MCF 10A (cell line): ENCODE results near the gene KLHL41. TPM values are rescaled to one million over a fixed set of nuclear protein-coding genes. Genes with fewer than 3 reads are reported as not detected.
"Not testable (repeated sequence)": the region's sequence is repeated elsewhere in the genome, so short reads cannot be mapped to it uniquely, and the experiment has no call there.

Source experiments
- BruUV-seq: library from RNA; stranded (reverse); fragments of 400-500 nt; replicated peaks from 2 replicates; lab custom pipeline; 2021; lab: Mats Ljungman, UMichigan
- CTCF ChIA-PET: fragments of 300-600 bp; sonication (Branson Sonifier 250); formaldehyde crosslinking; extraction: SDS; loops from one replicate; lab custom pipeline; 2021; ENCODE audit warnings: antibody characterized with exemption, inconsistent platforms; lab: Yijun Ruan, JAX
- POLR2A ChIA-PET: fragments of 300-600, 350-650 bp; sonication (Branson Sonifier 250); formaldehyde crosslinking; extraction: SDS; loops from one replicate; lab custom pipeline; 2020; ENCODE audit warnings: antibody characterized with exemption, inconsistent platforms; lab: Yijun Ruan, JAX
- DNase-seq: peaks from one replicate; pipeline ENCODE4 v3.0.0-alpha.2; 2018; ENCODE audit not compliant: unreplicated experiment
- H3K27ac Mint-ChIP-seq: one replicate; pipeline ENCODE4 v1.8.0; 2022; ENCODE audit warnings: mild to moderate bottlenecking, low read depth, mixed read lengths; ENCODE audit not compliant: unreplicated experiment
- H3K27me3 Mint-ChIP-seq: one replicate; pipeline ENCODE4 v1.8.0; 2022; ENCODE audit warnings: mixed read lengths; ENCODE audit not compliant: insufficient read depth, unreplicated experiment
- H3K36me3 Mint-ChIP-seq: one replicate; pipeline ENCODE4 v1.8.0; 2022; ENCODE audit warnings: mild to moderate bottlenecking, moderate library complexity, mixed read lengths; ENCODE audit not compliant: insufficient read depth, unreplicated experiment
- H3K4me1 Mint-ChIP-seq: one replicate; pipeline ENCODE4 v1.8.0; 2022; ENCODE audit warnings: mixed read lengths; ENCODE audit not compliant: insufficient read depth, unreplicated experiment
- H3K4me3 Mint-ChIP-seq: one replicate; pipeline ENCODE4 v1.8.0; 2022; ENCODE audit warnings: mild to moderate bottlenecking, moderate library complexity, mixed read lengths; ENCODE audit not compliant: unreplicated experiment
- H3K9me3 Mint-ChIP-seq: one replicate; pipeline ENCODE4 v1.8.0; 2022; ENCODE audit warnings: mixed read lengths; ENCODE audit not compliant: unreplicated experiment
- intact Hi-C: fragments of 100-400 bp; cut with micrococcal nuclease; formaldehyde crosslinking; loops from 2 replicates; pipeline ENCODE4 v1.14.1; 2022
- total RNA-seq: library from RNA; stranded (reverse); gene quantifications from 2 replicates; pipeline ENCODE4 v1.2.3, GENCODE V29; 2022
- TF ChIP-seq, protein P1 (sequence below): fragments of 200-600 bp; IDR thresholded peaks from one replicate; pipeline ENCODE4 v1.8.0; 2022; ENCODE audit warnings: antibody characterized with exemption, mild to moderate bottlenecking; ENCODE audit not compliant: unreplicated experiment

Gene KLHL41
- total RNA-seq, 1 experiment from 2014 or later: 0.35 TPM

GRCh38 chr2:169565686-169566085 is 56.2 kb downstream of the KLHL41 start:
- CTCF ChIA-PET: interaction anchor here (0.6 to 0.9 kb wide), 2 partner anchors 13 to 305 kb away, joined by 3 read pairs; no protein-coding TSS in a partner anchor
- no peak for DNase-seq
- POLR2A ChIA-PET: no interaction called here
- H3K4me1 Mint-ChIP-seq: peaks cover 18% of the 10 kb centered on the region
- no TSS peak for BruUV-seq
- TF ChIP-seq, protein P1, sequence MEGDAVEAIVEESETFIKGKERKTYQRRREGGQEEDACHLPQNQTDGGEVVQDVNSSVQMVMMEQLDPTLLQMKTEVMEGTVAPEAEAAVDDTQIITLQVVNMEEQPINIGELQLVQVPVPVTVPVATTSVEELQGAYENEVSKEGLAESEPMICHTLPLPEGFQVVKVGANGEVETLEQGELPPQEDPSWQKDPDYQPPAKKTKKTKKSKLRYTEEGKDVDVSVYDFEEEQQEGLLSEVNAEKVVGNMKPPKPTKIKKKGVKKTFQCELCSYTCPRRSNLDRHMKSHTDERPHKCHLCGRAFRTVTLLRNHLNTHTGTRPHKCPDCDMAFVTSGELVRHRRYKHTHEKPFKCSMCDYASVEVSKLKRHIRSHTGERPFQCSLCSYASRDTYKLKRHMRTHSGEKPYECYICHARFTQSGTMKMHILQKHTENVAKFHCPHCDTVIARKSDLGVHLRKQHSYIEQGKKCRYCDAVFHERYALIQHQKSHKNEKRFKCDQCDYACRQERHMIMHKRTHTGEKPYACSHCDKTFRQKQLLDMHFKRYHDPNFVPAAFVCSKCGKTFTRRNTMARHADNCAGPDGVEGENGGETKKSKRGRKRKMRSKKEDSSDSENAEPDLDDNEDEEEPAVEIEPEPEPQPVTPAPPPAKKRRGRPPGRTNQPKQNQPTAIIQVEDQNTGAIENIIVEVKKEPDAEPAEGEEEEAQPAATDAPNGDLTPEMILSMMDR: no peak
- peaks cover 41% of the 10 kb centered on the region for H3K36me3 Mint-ChIP-seq
- no peaks in the 10 kb centered on the region for H3K27me3 Mint-ChIP-seq
- no peak overlapping the region for H3K4me3 Mint-ChIP-seq
- no peaks in the 10 kb centered on the region for H3K9me3 Mint-ChIP-seq
- no peak overlapping the region for H3K27ac Mint-ChIP-seq
- intact Hi-C loops: no loop called here

GRCh38 chr2:169569948-169570347 is 60.4 kb downstream of the KLHL41 start:
- Mint-ChIP-seq H3K36me3 (peaks cover 10% of the 10 kb centered on the region), H3K27me3 (no peaks in the 10 kb centered on the region), H3K9me3 (no peaks in the 10 kb centered on the region), H3K4me3 (peak overlapping the region; percentile 30), H3K4me1 (peaks cover 18% of the 10 kb centered on the region), H3K27ac (peak overlapping the region; percentile 28)
- DNase-seq: no peak
- TF ChIP-seq, protein P1: no peak
- no TSS peak for BruUV-seq
- ChIA-PET CTCF (no interaction called here), POLR2A (no interaction called here)
- intact Hi-C loops: no loop called here

GRCh38 chr2:169570752-169571151 is 61.2 kb downstream of the KLHL41 start:
- Mint-ChIP-seq H3K4me3 (peak overlapping the region; percentile 31), H3K4me1 (peaks cover 18% of the 10 kb centered on the region)
- CTCF ChIA-PET: interaction anchor here (0.9 kb wide), 1 partner anchor 197 kb away, joined by 3 read pairs; no protein-coding TSS in a partner anchor
- H3K27me3 Mint-ChIP-seq, H3K9me3 Mint-ChIP-seq, H3K27ac Mint-ChIP-seq, H3K36me3 Mint-ChIP-seq, BruUV-seq, DNase-seq, intact Hi-C loops: not testable (repeated sequence)
- POLR2A ChIA-PET: interaction anchor here (0.7 to 4.1 kb wide), 2 partner anchors 14 to 59 kb away, joined by 3 to 80 read pairs; partner anchors contain the start of gene PPIG

- intact Hi-C loops: no loop called here
- Mint-ChIP-seq H3K4me1 (peaks cover 18% of the 10 kb centered on the region), H3K36me3 (no peaks in the 10 kb centered on the region), H3K9me3 (no peaks in the 10 kb centered on the region), H3K27me3 (no peaks in the 10 kb centered on the region), H3K27ac (no peak overlapping the region), H3K4me3 (peak overlapping the region; percentile 8)
- BruUV-seq: no TSS peak
- DNase-seq: no peak
- ChIA-PET POLR2A (interaction anchor here (0.7 to 4.1 kb wide), 4 partner anchors 9 to 256 kb away, joined by 3 to 80 read pairs (median 14); partner anchors contain the start of genes PPIG and UBR3), CTCF (interaction anchor here (0.7 to 0.9 kb wide), 2 partner anchors 21 to 196 kb away, joined by 3 read pairs; no protein-coding TSS in a partner anchor)
- TF ChIP-seq, protein P1: no peak
Measured at GRCh38 chr2:169571571-169571970, 62.1 kb downstream of the KLHL41 start.
